Testis (tissue), 3 donors: ENCODE results near the gene MYH10. TPM values are rescaled to one million over a fixed set of nuclear protein-coding genes. Genes with fewer than 3 reads are reported as not detected.

Source experiments
- DNase-seq: peaks from one replicate; pipeline ENCODE4 v3.0.0-alpha.2; 2019
- H3K27ac ChIP-seq, 2 donors: fragments of 200-600 bp; sonication (generic); one replicate each; pipeline ENCODE4 v1.5.1; 2019
- H3K27me3 ChIP-seq: fragments of 200-600 bp; sonication (generic); one replicate; pipeline ENCODE4 v1.5.1; 2019
- H3K36me3 ChIP-seq: fragments of 200-600 bp; sonication (generic); one replicate; pipeline ENCODE4 v1.5.1; 2017; ENCODE audit warnings: low read depth; ENCODE audit errors: missing control alignments
- H3K4me1 ChIP-seq: fragments of 200-600 bp; sonication (generic); one replicate; pipeline ENCODE4 v1.5.1; 2019
- H3K4me3 ChIP-seq, 2 donors: fragments of 200-600 bp; sonication (generic); one replicate each; pipeline ENCODE4 v1.5.1; 2017 to 2019
- H3K9me3 ChIP-seq: fragments of 200-600 bp; sonication (generic); one replicate; pipeline ENCODE4 v1.5.1; 2017
- POLR2A ChIP-seq: fragments of 450-650 bp; IDR thresholded peaks from one replicate; pipeline ENCODE4 v1.6.1; 2017; ENCODE audit warnings: antibody characterized with exemption, mild to moderate bottlenecking, moderate library complexity
- WGBS, 2 donors: methylation state at CpG; one replicate each; pipeline ENCODE4 v1.1.5; 2018; 5-methylcytosine and 5-hydroxymethylcytosine counted together
- intact Hi-C: fragments of 100-400 bp; cut with DNase I; formaldehyde crosslinking; loops from one replicate; pipeline ENCODE4 v1.15.1; 2023; ENCODE audit warnings: low total_unique reads
- polyA plus RNA-seq: library from polyadenylated mRNA; stranded (reverse); fragments of 350-450 nt; fragmentation: Illumina TruSeq; extraction: RNeasy Lipid Tissue Mini Kit (QIAGEN cat#74804); gene quantifications from one replicate; pipeline ENCODE4 v1.2.3, GENCODE V29; 2014; ENCODE audit warnings: low read depth, low replicate concordance; ENCODE audit not compliant: insufficient read depth
- total RNA-seq, 2 donors: library from RNA; depleted of rRNA; stranded (reverse); fragments of >200 nt; gene quantifications; one replicate each; pipeline ENCODE4 v1.2.3, GENCODE V29; 2016
- TF ChIP-seq, protein P1 (sequence below), 3 experiments: fragments of 450-650 bp in 2 of 3; fragments of 200-600 bp in 1 of 3; sonication (generic) in 1 of 3; IDR thresholded peaks; one replicate each; pipeline ENCODE4 v1.5.1; 2016 to 2019; ENCODE audit warnings: antibody characterized with exemption in 3 of 3, mild to moderate bottlenecking in 2 of 3, moderate library complexity in 1 of 3

MYH10 gene
- total and polyA plus RNA-seq, 3 donors from 2014 or later = 25.5 to 34.1 (median 33.1) TPM

DNA sequence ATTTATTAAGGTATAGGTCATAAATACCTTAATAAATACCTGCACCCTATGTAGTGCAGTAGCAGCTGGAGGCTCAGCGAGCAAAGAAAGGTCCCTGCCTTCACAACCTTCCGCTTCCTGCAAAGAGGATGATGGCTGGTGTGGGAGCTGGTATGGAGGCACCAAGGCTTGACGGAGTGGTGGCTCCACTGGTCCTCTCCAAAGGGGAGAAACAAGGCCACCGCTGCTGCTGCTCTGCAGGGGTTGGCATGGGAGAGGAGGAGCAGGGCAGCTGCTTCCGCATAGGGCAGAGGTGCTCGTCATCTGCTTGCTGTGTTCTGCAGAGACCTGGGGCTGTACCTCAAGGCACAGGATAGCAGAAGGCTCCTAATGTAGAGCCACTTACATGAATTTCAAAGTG, 142.0 kb downstream of the MYH10 start:
- Histone ChIP-seq H3K9me3 (no peaks in the 10 kb centered on the region), H3K27me3 (no peaks in the 10 kb centered on the region), H3K27ac (no peak overlapping the region), H3K36me3 (no peaks in the 10 kb centered on the region), H3K4me3 (no peak overlapping the region), H3K4me1 (no peaks in the 10 kb centered on the region)
- WGBS, 2 donors = 98 to 100% methylated on average over 6 of the region's 6 CpGs
- TF ChIP-seq, protein P1, sequence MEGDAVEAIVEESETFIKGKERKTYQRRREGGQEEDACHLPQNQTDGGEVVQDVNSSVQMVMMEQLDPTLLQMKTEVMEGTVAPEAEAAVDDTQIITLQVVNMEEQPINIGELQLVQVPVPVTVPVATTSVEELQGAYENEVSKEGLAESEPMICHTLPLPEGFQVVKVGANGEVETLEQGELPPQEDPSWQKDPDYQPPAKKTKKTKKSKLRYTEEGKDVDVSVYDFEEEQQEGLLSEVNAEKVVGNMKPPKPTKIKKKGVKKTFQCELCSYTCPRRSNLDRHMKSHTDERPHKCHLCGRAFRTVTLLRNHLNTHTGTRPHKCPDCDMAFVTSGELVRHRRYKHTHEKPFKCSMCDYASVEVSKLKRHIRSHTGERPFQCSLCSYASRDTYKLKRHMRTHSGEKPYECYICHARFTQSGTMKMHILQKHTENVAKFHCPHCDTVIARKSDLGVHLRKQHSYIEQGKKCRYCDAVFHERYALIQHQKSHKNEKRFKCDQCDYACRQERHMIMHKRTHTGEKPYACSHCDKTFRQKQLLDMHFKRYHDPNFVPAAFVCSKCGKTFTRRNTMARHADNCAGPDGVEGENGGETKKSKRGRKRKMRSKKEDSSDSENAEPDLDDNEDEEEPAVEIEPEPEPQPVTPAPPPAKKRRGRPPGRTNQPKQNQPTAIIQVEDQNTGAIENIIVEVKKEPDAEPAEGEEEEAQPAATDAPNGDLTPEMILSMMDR (IDR thresholded peaks at IDR 0.05) = no peak
- TF ChIP-seq POLR2A = no peak
- intact Hi-C loops = no loop called here
- no peak for DNase-seq

DNA sequence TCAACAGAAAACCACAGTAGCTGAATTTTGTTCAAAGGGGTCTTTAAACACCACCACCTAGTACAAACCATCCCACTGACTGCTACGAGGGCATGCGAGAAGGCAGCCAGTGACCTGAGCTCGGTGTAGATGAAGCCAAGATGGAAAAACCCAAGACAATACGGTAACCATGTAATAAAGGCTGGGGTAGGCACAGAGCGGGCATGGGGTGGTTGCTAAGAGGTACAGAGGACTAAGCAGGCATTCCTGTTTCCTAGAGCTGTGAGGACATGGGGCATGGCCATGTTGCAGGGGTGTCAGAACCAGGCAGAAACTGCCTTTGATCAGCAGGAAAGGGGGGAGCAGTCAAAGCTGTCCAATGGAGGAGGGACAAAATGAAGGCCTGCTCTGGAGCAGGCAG, 142.8 kb downstream of the MYH10 start:
- H3K4me3 ChIP-seq = no peak overlapping the region
- no peaks in the 10 kb centered on the region for H3K9me3 ChIP-seq
- DNase-seq = no peak
- no peaks in the 10 kb centered on the region for H3K4me1 ChIP-seq
- H3K27ac ChIP-seq = no peak overlapping the region
- 91 to 93% methylated on average over 5 of the region's 5 CpGs for WGBS, 2 donors
- no peaks in the 10 kb centered on the region for H3K27me3 ChIP-seq
- TF ChIP-seq POLR2A = no peak
- TF ChIP-seq, protein P1 (IDR thresholded peaks at IDR 0.05) = no peak
- no peaks in the 10 kb centered on the region for H3K36me3 ChIP-seq
- intact Hi-C loops = no loop called here

DNA sequence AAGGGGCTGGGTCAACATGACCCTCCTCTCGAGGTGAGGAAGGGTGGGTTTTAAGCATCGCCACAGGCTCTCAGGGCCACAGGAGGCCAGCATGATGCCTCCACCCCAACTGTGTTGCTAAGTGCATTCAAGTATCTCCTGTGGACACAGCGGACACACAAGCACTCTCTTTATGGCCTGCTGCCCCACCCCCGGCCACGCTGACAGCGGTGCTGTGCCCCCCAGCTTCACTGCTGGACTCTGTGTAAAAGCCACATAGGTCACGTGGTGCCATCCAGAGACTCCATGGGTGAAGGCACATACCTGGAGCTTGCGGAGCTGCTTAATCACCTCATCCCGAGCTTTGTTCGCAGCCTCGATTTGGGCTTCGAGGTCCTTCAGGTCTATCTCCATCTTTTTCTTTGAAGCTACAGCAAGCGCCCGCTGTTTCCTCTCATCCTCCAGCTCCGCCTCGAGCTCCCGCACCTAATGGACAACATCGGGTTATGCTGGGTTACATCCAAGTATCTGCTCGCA, 143.3 kb downstream of the MYH10 start:
- Histone ChIP-seq H3K27me3 (no peaks in the 10 kb centered on the region), H3K4me1 (no peaks in the 10 kb centered on the region), H3K4me3 (no peak overlapping the region), H3K9me3 (no peaks in the 10 kb centered on the region), H3K36me3 (no peaks in the 10 kb centered on the region), H3K27ac (no peak overlapping the region)
- 81 to 88% methylated on average over 19 of the region's 19 CpGs for WGBS, 2 donors
- DNase-seq = no peak
- TF ChIP-seq, protein P1 (IDR thresholded peaks at IDR 0.05) = no peak
- no peak for TF ChIP-seq POLR2A
- intact Hi-C loops = no loop called here

DNA sequence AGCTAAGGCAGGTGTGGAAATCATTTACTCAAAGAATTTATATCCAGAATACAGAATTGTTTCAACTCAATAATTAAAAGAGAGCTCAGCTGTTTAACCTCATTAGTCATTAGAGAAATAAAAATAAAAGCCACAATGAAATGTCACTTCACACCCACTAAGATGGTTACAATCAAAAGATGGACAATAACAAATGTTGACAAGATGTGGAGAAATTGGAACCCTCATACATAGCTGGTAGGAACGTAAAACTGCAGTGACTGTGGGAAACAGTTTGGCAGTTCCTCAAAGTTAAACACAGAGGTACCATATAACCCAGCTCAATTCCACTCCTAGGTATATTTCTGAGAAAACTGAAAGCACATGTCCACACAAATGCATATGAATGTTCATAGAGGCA, 145.0 kb downstream of the MYH10 start:
- no peak for DNase-seq
- H3K4me1 ChIP-seq = peaks cover 9% of the 10 kb centered on the region
- no peaks in the 10 kb centered on the region for H3K27me3 ChIP-seq
- TF ChIP-seq, protein P1 (IDR thresholded peaks at IDR 0.05) = no peak
- TF ChIP-seq POLR2A = no peak
- no peak overlapping the region for H3K4me3 ChIP-seq
- WGBS, 2 donors = 95 to 97% methylated on average over 1 of the region's 1 CpG
- no peaks in the 10 kb centered on the region for H3K36me3 ChIP-seq
- H3K27ac ChIP-seq = no peak overlapping the region
- no peaks in the 10 kb centered on the region for H3K9me3 ChIP-seq
- intact Hi-C loops = no loop called here

DNA sequence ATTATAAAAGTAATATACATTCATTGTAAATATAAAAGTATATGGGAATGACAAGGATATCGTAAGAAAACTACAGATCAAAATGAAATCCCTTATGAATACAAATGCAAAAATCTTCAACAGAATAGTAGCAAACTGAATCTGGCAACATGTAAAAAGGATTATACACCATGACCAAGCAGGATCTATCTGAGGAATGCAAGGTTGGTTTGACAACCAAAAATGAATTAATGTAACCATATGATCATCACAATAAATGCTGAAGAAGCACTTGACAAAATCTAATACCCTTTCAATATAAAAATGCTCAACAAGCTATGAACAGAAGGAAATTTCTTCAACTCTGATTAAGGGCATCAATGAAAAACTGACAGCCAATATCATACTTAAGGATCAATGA, 146.1 kb downstream of the MYH10 start:
- Histone ChIP-seq H3K27ac (no peak overlapping the region), H3K4me3 (no peak overlapping the region), H3K27me3 (no peaks in the 10 kb centered on the region), H3K9me3 (no peaks in the 10 kb centered on the region), H3K36me3 (no peaks in the 10 kb centered on the region), H3K4me1 (peaks cover 16% of the 10 kb centered on the region)
- no peak for DNase-seq
- WGBS, 2 donors = 95 to 96% methylated on average over 1 of the region's 1 CpG
- intact Hi-C loops = no loop called here
- no peak for TF ChIP-seq POLR2A
- TF ChIP-seq, protein P1 (IDR thresholded peaks at IDR 0.05) = no peak
